PC-3 (cell line): ENCODE measurements around the gene OR9G1.
"Not testable (repeated sequence)": the region's sequence is repeated elsewhere in the genome, so short reads cannot be mapped to it uniquely, and the experiment has no call there.

ENCODE experiments used
- CTCF ChIP-seq: fragments of 300-600 bp; sonication (generic); conservative IDR thresholded peaks from 2 replicates; pipeline ENCODE4 v1.5.1; 2017; ENCODE audit warnings: antibody characterized with exemption, low read depth, mild to moderate bottlenecking, low read length
- EZH2 ChIP-seq: fragments of 300-600 bp; sonication (generic); IDR thresholded peaks from one replicate; pipeline ENCODE4 v1.6.1; 2017; ENCODE audit warnings: antibody characterized with exemption, mild to moderate bottlenecking, low read length; ENCODE audit not compliant: unreplicated experiment
- EZH2phosphoT487 ChIP-seq: fragments of 300-600 bp; sonication (generic); IDR thresholded peaks from 2 replicates; pipeline ENCODE4 v1.6.1; 2018; ENCODE audit warnings: mild to moderate bottlenecking, antibody characterized with exemption, low read length, borderline replicate concordance

GRCh38 chr11:56691179-56691578 is 7.7 kb upstream of the OR9G1 start:
- TF ChIP-seq CTCF, EZH2phosphoT487, EZH2: not testable (repeated sequence)
